A673 (cell line): ENCODE data around the gene OTOA. TPM values are rescaled to one million over a fixed set of nuclear protein-coding genes. Genes with fewer than 3 reads are reported as not detected.

Experiments
- BruUV-seq: library from RNA; stranded (reverse); fragments of 400-500 nt; replicated peaks from 2 replicates; lab custom pipeline; 2021; lab: Mats Ljungman, UMichigan
- CTCF ChIA-PET: fragments of 300-600 bp; sonication (Branson Sonifier 250); formaldehyde crosslinking; loops from one replicate; lab custom pipeline; 2022; ENCODE audit warnings: antibody characterized with exemption; lab: Charles Lee
- POLR2A ChIA-PET: fragments of 300-600 bp; sonication (Branson Sonifier 250); formaldehyde crosslinking; loops from one replicate; lab custom pipeline; 2022; ENCODE audit warnings: antibody characterized with exemption; ENCODE audit not compliant: low non-redundant PET; lab: Charles Lee
- DNase-seq: peaks from one replicate; pipeline ENCODE4 v3.0.0-alpha.2; 2015; ENCODE audit warnings: low spot score
- H3K27ac ChIP-seq: fragments of 200-600 bp; sonication (generic); 2 replicates; pipeline ENCODE4 v1.5.1; 2016; ENCODE audit warnings: mixed run types, low read depth, mild to moderate bottlenecking, mixed read lengths, antibody characterized with exemption, low read length; ENCODE audit not compliant: poor library complexity, severe bottlenecking
- H3K27me3 ChIP-seq: fragments of 200-600 bp; sonication (generic); replicated peaks from 2 replicates; pipeline ENCODE4 v1.6.1; 2017; ENCODE audit warnings: mixed run types, low read depth, mild to moderate bottlenecking, mixed read lengths, antibody characterized with exemption, low read length; ENCODE audit not compliant: insufficient read depth, poor library complexity
- H3K36me3 ChIP-seq: fragments of 200-600 bp; sonication (generic); 2 replicates; pipeline ENCODE4 v1.6.1; 2016; ENCODE audit warnings: mixed run types, mild to moderate bottlenecking, mixed read lengths, antibody characterized with exemption, low read length; ENCODE audit not compliant: insufficient read depth, poor library complexity, severe bottlenecking
- H3K4me1 ChIP-seq: fragments of 200-600 bp; sonication (generic); 2 replicates; pipeline ENCODE4 v1.6.1; 2017; ENCODE audit warnings: mixed run types, mild to moderate bottlenecking, mixed read lengths, antibody characterized with exemption, low read length; ENCODE audit not compliant: insufficient read depth, poor library complexity, severe bottlenecking
- H3K4me3 ChIP-seq: fragments of 200-600 bp; sonication (generic); 2 replicates; pipeline ENCODE4 v1.5.1; 2016; ENCODE audit warnings: low read depth, mixed run types, mild to moderate bottlenecking, mixed read lengths, low read length; ENCODE audit not compliant: poor library complexity, severe bottlenecking
- H3K9me3 ChIP-seq: fragments of 200-600 bp; sonication (generic); 2 replicates; pipeline ENCODE4 v1.6.1; 2016; ENCODE audit warnings: mixed run types, low read depth, mild to moderate bottlenecking, mixed read lengths, antibody characterized with exemption, low read length; ENCODE audit not compliant: poor library complexity, severe bottlenecking
- CTCF ChIP-seq: fragments of 300-800, 200-600 bp; sonication (generic); conservative IDR thresholded peaks from 2 replicates; pipeline ENCODE4 v1.5.1; 2017; ENCODE audit warnings: low read depth, mild to moderate bottlenecking, antibody characterized with exemption, low read length, moderate library complexity, mixed read lengths
- EZH2 ChIP-seq: fragments of 200-600 bp; sonication (generic); IDR thresholded peaks from 2 replicates; pipeline ENCODE4 v1.6.1; 2017; ENCODE audit warnings: borderline replicate concordance, low read depth, mild to moderate bottlenecking, mixed read lengths, antibody characterized with exemption, low read length; ENCODE audit not compliant: poor library complexity, severe bottlenecking
- intact Hi-C: fragments of 100-400 bp; cut with micrococcal nuclease; formaldehyde crosslinking; loops from one replicate; pipeline ENCODE4 v1.10.0; 2022; ENCODE audit not compliant: unreplicated experiment
- total RNA-seq: library from RNA; stranded (reverse); gene quantifications from 2 replicates; pipeline ENCODE4 v1.2.3, GENCODE V29; 2021

OTOA gene
- total RNA-seq, 1 experiment from 2014 or later = 0.13 TPM

DNA sequence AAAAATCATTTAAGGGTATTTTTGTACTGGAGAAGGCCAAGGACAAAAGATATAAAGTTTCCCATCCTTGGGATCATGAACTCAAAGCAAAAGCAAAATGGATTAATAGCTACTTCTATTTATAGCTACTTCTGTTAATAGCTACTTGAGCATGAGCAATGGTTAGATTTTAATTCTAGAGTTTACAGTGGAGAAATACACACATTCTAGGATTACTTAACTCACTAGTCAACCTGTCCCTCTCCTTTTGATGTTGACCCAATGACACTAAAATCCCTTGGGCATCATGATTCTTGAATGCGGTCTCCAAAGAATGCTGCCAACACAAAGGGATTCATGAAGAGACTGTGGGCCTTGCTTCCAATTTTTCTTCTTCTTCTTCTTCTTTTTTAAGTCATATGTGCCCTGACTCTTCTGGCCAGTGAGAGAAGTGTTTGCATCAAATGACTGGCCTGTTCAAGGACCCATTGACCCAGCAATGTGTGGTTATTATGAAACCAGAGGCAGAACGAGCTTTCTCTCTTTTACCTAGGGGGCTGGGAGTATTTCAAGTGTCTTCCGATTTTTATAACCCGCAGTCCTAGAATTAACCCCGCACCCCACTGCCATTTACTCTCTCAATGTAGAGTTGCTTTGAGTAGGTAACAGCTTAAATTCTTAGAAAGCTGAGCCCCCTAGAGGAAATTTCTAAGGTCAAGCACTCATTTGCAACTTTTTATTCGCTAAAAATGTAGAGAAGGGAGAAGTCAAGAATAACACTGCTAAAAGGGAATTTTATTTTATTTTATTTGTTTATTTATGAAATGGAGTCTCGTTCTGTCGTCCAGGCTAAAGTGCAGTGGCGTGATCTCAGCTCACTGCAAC is 34.6 kb downstream of the OTOA start:
- TF ChIP-seq EZH2 = no peak
- TF ChIP-seq CTCF = no peak
- ChIA-PET CTCF (interaction anchor here (0.6 kb wide), 1 partner anchor 116 kb away, joined by 5 read pairs; no protein-coding TSS in a partner anchor), POLR2A (no interaction called here)
- BruUV-seq = no TSS peak
- no peak for DNase-seq
- Histone ChIP-seq H3K4me1 (no peaks in the 10 kb centered on the region), H3K36me3 (no peaks in the 10 kb centered on the region), H3K27me3 (no peaks in the 10 kb centered on the region), H3K9me3 (no peaks in the 10 kb centered on the region), H3K4me3 (no peak overlapping the region), H3K27ac (no peak overlapping the region)
- intact Hi-C loops = no loop called here

DNA sequence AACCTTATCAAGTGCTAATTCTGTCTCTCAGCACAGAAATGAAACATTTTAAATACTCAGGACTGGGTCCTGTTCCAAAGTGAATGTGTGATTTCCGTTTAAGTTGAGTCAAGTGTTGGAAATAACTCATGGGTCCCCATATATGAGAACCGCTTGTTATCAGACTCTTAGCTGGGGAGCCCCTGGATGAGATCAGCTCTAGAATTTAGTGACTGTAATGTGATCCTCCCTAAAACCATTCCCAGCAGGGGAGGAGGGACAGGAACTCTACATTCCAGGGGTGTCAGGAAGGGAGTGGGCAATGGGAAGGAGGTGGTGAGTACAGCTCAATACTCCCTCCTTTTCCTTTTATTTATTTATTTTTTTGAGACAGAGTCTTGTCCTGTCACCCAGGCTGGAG is 37.5 kb downstream of the OTOA start:
- no peak for TF ChIP-seq CTCF
- TF ChIP-seq EZH2 = no peak
- intact Hi-C loops = no loop called here
- no peak overlapping the region for H3K4me3 ChIP-seq
- no TSS peak for BruUV-seq
- no peaks in the 10 kb centered on the region for H3K4me1 ChIP-seq
- no peaks in the 10 kb centered on the region for H3K9me3 ChIP-seq
- no peak overlapping the region for H3K27ac ChIP-seq
- peak; percentile 12 for DNase-seq
- no peaks in the 10 kb centered on the region for H3K27me3 ChIP-seq
- ChIA-PET CTCF (interaction anchor here (0.7 kb wide), 1 partner anchor 17 kb away, joined by 6 read pairs; no protein-coding TSS in a partner anchor), POLR2A (no interaction called here)
- no peaks in the 10 kb centered on the region for H3K36me3 ChIP-seq

DNA sequence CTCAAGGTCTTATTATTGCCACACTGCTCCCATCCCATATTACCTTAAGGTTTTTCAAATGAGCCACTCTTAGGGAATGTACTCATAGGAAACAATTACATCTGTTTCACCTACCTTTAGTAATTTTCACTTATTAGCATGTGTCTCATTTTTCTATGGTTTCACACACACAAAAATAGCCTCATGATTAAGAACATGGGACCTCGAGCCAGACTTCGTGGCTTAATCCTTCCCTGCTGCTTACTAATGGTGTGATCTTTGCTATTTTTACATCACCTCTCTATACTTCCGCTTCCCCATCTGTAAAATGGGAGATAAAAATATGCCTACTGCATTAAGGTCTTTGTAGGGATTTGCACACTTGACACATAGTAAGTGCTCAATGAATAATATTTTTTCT is 38.5 kb downstream of the OTOA start:
- CTCF ChIA-PET = interaction anchor here (0.6 kb wide), 1 partner anchor 142 kb away, joined by 4 read pairs; no protein-coding TSS in a partner anchor
- Histone ChIP-seq H3K36me3 (no peaks in the 10 kb centered on the region), H3K9me3 (no peaks in the 10 kb centered on the region), H3K4me1 (no peaks in the 10 kb centered on the region), H3K27me3 (no peaks in the 10 kb centered on the region), H3K4me3 (no peak overlapping the region), H3K27ac (no peak overlapping the region)
- no peak for DNase-seq
- no peak for TF ChIP-seq EZH2
- no peak for TF ChIP-seq CTCF
- intact Hi-C loops = no loop called here
- no TSS peak for BruUV-seq
- POLR2A ChIA-PET = no interaction called here
